ENCODE measurements around the gene C16orf82. TPM values are rescaled to one million over a fixed set of nuclear protein-coding genes. Genes with fewer than 3 reads are reported as not detected.

Gene C16orf82
- total and polyA plus RNA-seq, 9 of the 15 experiments (the other 6 are each of a cell fraction or from before 2014, with no cell fraction given) = not detected

- TF ChIP-seq ZNF407 (IDR thresholded peaks at IDR 0.05; ENCODE audit: low read depth) (no peak), PRPF4 (IDR thresholded peaks at IDR 0.05; ENCODE audit: insufficient read depth, low read depth, low read length, poor library complexity, severe bottlenecking) (no peak), ZNF707 (CRISPR knock-in tag; conservative IDR thresholded peaks at IDR 0.05) (no peak), FOXM1 (IDR thresholded peaks at IDR 0.05; ENCODE audit: low read depth) (no peak), FOXM1 (CRISPR knock-in tag; IDR thresholded peaks at IDR 0.05; ENCODE audit: low read depth) (no peak), DNMT1 (IDR thresholded peaks at IDR 0.05) (no peak), JUN (IDR thresholded peaks at IDR 0.05; ENCODE audit: borderline replicate concordance, low read depth, low read length) (peak; percentile 53; the same call in 1 of the 2 replicates), JUN (CRISPR knock-in tag; IDR thresholded peaks at IDR 0.05; ENCODE audit: borderline replicate concordance) (no peak), NR2C2 (CRISPR knock-in tag; IDR thresholded peaks at IDR 0.05) (no peak), NR2C2 (tag; IDR thresholded peaks at IDR 0.05) (no peak), SIX5 (IDR thresholded peaks at IDR 0.05; ENCODE audit: borderline replicate concordance in 1 of 2, insufficient read depth in 1 of 2, low read depth in 1 of 2, low read length in 2 of 2) (no peak), ZNF780A (CRISPR knock-in tag; IDR thresholded peaks at IDR 0.05) (no peak), HIVEP1 (CRISPR knock-in tag; IDR thresholded peaks at IDR 0.05) (no peak), MCM2 (IDR thresholded peaks at IDR 0.05; ENCODE audit: low read depth) (no peak), JUND (IDR thresholded peaks at IDR 0.05; ENCODE audit: borderline replicate concordance, low read depth, low read length) (peak; percentile 69; the same call in 1 of the 2 replicates), JUND (tag; IDR thresholded peaks at IDR 0.05; ENCODE audit: borderline replicate concordance, low read depth, low read length) (peak; percentile 83)
- TF ChIP-seq, protein P1, sequence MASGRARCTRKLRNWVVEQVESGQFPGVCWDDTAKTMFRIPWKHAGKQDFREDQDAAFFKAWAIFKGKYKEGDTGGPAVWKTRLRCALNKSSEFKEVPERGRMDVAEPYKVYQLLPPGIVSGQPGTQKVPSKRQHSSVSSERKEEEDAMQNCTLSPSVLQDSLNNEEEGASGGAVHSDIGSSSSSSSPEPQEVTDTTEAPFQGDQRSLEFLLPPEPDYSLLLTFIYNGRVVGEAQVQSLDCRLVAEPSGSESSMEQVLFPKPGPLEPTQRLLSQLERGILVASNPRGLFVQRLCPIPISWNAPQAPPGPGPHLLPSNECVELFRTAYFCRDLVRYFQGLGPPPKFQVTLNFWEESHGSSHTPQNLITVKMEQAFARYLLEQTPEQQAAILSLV (tag; IDR thresholded peaks at IDR 0.05) = no peak
- TF ChIP-seq, protein P2, sequence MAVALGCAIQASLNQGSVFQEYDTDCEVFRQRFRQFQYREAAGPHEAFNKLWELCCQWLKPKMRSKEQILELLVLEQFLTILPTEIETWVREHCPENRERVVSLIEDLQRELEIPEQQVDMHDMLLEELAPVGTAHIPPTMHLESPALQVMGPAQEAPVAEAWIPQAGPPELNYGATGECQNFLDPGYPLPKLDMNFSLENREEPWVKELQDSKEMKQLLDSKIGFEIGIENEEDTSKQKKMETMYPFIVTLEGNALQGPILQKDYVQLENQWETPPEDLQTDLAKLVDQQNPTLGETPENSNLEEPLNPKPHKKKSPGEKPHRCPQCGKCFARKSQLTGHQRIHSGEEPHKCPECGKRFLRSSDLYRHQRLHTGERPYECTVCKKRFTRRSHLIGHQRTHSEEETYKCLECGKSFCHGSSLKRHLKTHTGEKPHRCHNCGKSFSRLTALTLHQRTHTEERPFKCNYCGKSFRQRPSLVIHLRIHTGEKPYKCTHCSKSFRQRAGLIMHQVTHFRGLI (CRISPR knock-in tag; IDR thresholded peaks at IDR 0.05) = no peak
These were observed 18.4 kb upstream of the C16orf82 start (continued) for GRCh38 chr16:27048316-27048715.
